HG03520 (cell line): ENCODE data around the gene GRK3.
A peak's percentile ranks its signal among the peaks of the same experiment; 100 is the strongest.

Experiments
- ATAC-seq: cut with Tn5 transposase; IDR thresholded peaks from one replicate; pipeline ENCODE4 v1.9.1; 2021; ENCODE audit warnings: mild to moderate bottlenecking, moderate library complexity; ENCODE audit not compliant: unreplicated experiment

GRK3 gene

GRCh38 chr22:25656724-25657123 is 92.2 kb downstream of the GRK3 start:
- ATAC-seq: peak; percentile 89

- no peak for ATAC-seq
Observed at GRCh38 chr22:25658633-25659032, 94.2 kb downstream of the GRK3 start.

- ATAC-seq: no peak
Observed at GRCh38 chr22:25659413-25659812, 94.9 kb downstream of the GRK3 start.

GRCh38 chr22:25660336-25660735 is 95.9 kb downstream of the GRK3 start:
- no peak for ATAC-seq

- ATAC-seq: no peak
Observed at GRCh38 chr22:25661073-25661472, 96.6 kb downstream of the GRK3 start.

- no peak for ATAC-seq
Observed at GRCh38 chr22:25663654-25664053, 99.2 kb downstream of the GRK3 start.

GRCh38 chr22:25666308-25666707 is 101.8 kb downstream of the GRK3 start:
- ATAC-seq: no peak

- no peak for ATAC-seq
Observed at GRCh38 chr22:25668437-25668836, 104.0 kb downstream of the GRK3 start.

- ATAC-seq: no peak
Observed at GRCh38 chr22:25669253-25670069, 105.0 kb downstream of the GRK3 start.

GRCh38 chr22:25670070-25670461 is 105.6 kb downstream of the GRK3 start:
- no peak for ATAC-seq

- no peak for ATAC-seq
Observed at GRCh38 chr22:25672289-25673084, 108.0 kb downstream of the GRK3 start.

- no peak for ATAC-seq
Observed at GRCh38 chr22:25673713-25674112, 109.2 kb downstream of the GRK3 start.

- no peak for ATAC-seq
Observed at GRCh38 chr22:25677631-25678030, 113.2 kb downstream of the GRK3 start.

GRCh38 chr22:25680051-25680450 is 115.6 kb downstream of the GRK3 start:
- no peak for ATAC-seq

GRCh38 chr22:25680956-25681355 is 116.5 kb downstream of the GRK3 start:
- ATAC-seq: no peak

GRCh38 chr22:25682109-25682508 is 117.6 kb downstream of the GRK3 start:
- no peak for ATAC-seq

GRCh38 chr22:25688627-25689026 is 124.2 kb downstream of the GRK3 start:
- no peak for ATAC-seq

- ATAC-seq: no peak
Observed at GRCh38 chr22:25689631-25690030, 125.2 kb downstream of the GRK3 start.

GRCh38 chr22:25690798-25691197 is 126.3 kb downstream of the GRK3 start:
- ATAC-seq: no peak

- no peak for ATAC-seq
Observed at GRCh38 chr22:25692397-25693267, 128.2 kb downstream of the GRK3 start.

- ATAC-seq: no peak
Observed at GRCh38 chr22:25693268-25693565, 128.7 kb downstream of the GRK3 start.
